HK-2 (cell line): Measurements from ENCODE around the gene POLR1C.
"Not testable (repeated sequence)": the region's sequence is repeated elsewhere in the genome, so short reads cannot be mapped to it uniquely, and the experiment has no call there.

Experiments
- DNase-seq: peaks from one replicate; pipeline ENCODE4 v3.0.0-alpha.2; 2018; ENCODE audit not compliant: unreplicated experiment

POLR1C gene

GRCh38 chr6:43509984-43510826 is 6.7 kb upstream of the POLR1C start, which contains the start of gene LRRC73:
LRRC73 (minus strand) TSS chr6:43510346; CDS start chr6:43509785, 561 bp downstream.
- DNase-seq, result peak; percentile 81

GRCh38 chr6:43510827-43511163 is 6.1 kb upstream of the POLR1C start:
- no peak for DNase-seq

- no peak for DNase-seq
Observed at GRCh38 chr6:43511824-43512415, 5.0 kb upstream of the POLR1C start.

- DNase-seq, result no peak
Observed at GRCh38 chr6:43515808-43516207, 1.1 kb upstream of the POLR1C start.

- no peak for DNase-seq
Observed at GRCh38 chr6:43516367-43516696, 557 bp upstream of the POLR1C start.

- no peak for DNase-seq
Observed at GRCh38 chr6:43517505-43518357, 842 bp downstream of the POLR1C start.

GRCh38 chr6:43520097-43520496 is 3.2 kb downstream of the POLR1C start:
- no peak for DNase-seq

- DNase-seq, result no peak
Observed at GRCh38 chr6:43521836-43522235, 4.9 kb downstream of the POLR1C start.

GRCh38 chr6:43522547-43523261 is 5.8 kb downstream of the POLR1C start:
- no peak for DNase-seq

- no peak for DNase-seq
Observed at GRCh38 chr6:43523284-43523683, 6.4 kb downstream of the POLR1C start.

- no peak for DNase-seq
Observed at GRCh38 chr6:43524483-43524961, 7.6 kb downstream of the POLR1C start.

- DNase-seq, result no peak
Observed at GRCh38 chr6:43532201-43532600, 15.3 kb downstream of the POLR1C start.

- not testable (repeated sequence) for DNase-seq
Observed at GRCh38 chr6:43538986-43539385, 22.1 kb downstream of the POLR1C start.

GRCh38 chr6:43539409-43539808 is 22.5 kb downstream of the POLR1C start:
- DNase-seq, result not testable (repeated sequence)

- no peak for DNase-seq
Observed at GRCh38 chr6:43540507-43540906, 23.6 kb downstream of the POLR1C start.

GRCh38 chr6:43541774-43542471 is 25.0 kb downstream of the POLR1C start:
- DNase-seq, result no peak

- no peak for DNase-seq
Observed at GRCh38 chr6:43544461-43544860, 27.6 kb downstream of the POLR1C start.

GRCh38 chr6:43547222-43547621 is 30.3 kb downstream of the POLR1C start:
- DNase-seq, result no peak

GRCh38 chr6:43557620-43558019 is 40.7 kb downstream of the POLR1C start:
- not testable (repeated sequence) for DNase-seq

GRCh38 chr6:43559328-43559727 is 42.4 kb downstream of the POLR1C start:
- DNase-seq, result no peak

GRCh38 chr6:43570876-43571441 is 54.1 kb downstream of the POLR1C start:
- DNase-seq, result peak; percentile 10
